Stimulated activated CD4-positive, alpha-beta T cell treated with anti-CD3 and anti-CD28 coated beads, Interleukin-15, amount 100 ng/mL, for 24 hours (primary cell): ENCODE measurements around the gene SLAMF7.

ENCODE experiments used
- DNase-seq: peaks from one replicate; pipeline ENCODE4 v3.0.0-alpha.2; 2020

SLAMF7 gene

DNA sequence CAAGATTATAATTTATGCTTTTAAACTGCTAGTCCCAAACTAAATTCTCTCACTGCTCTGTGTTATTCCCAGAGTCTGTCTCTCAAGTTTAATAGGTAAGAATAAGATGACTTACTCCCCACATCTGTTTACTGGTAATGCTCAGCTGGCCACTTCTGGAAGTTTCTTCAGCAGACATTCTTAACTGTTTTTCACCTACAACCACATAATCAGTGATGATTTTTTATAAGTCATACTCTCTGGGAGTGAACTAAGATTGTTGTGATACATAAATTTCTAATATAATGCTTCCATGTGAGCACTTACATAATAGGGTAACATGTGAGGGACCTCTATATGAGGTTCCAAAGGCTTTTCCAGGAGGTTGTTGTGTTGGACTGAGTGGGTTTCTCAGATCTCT, 8.7 kb downstream of the SLAMF7 start:
- no peak for DNase-seq

GRCh38 chr1:160748181-160748877, 9.3 kb downstream of the SLAMF7 start:
- DNase-seq = no peak

- DNase-seq = no peak
Measured at GRCh38 chr1:160748878-160749269, 9.8 kb downstream of the SLAMF7 start.

DNA sequence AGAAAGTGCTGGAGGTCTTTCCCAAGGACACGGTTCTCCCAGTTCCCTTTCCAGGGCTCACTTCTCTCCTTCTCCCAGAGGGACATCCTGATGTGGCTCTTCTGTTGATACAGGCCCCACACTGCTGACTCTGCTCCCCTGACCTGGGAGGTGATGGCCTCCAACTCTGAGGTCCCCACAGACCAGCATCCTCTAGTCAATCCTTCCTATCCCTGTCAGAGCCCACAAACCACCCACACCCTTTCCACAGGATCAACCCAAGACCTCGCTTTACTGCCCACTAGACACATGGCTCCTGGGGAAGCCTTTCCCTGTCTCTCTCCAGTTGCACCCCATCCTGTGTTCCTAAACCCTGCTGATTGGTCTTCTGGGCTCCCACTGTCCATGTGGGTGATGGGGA, 11.6 kb downstream of the SLAMF7 start:
- DNase-seq = no peak

GRCh38 chr1:160752406-160752805, 13.4 kb downstream of the SLAMF7 start:
- no peak for DNase-seq

DNA sequence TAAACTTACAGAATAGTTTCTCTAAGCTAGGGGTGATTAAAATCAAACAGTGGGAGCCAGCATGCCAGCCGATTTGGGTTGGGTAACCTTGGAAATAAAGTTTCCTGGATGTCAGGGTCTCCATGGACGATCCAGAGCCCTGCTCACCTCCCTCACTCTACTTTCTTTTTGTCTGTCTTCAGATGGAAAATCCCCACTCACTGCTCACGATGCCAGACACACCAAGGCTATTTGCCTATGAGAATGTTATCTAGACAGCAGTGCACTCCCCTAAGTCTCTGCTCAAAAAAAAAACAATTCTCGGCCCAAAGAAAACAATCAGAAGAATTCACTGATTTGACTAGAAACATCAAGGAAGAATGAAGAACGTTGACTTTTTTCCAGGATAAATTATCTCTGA, 13.9 kb downstream of the SLAMF7 start:
- DNase-seq = no peak

- DNase-seq = no peak
Measured at GRCh38 chr1:160753594-160753993, 14.5 kb downstream of the SLAMF7 start.

GRCh38 chr1:160755461-160755860, 16.4 kb downstream of the SLAMF7 start:
- DNase-seq = no peak

DNA sequence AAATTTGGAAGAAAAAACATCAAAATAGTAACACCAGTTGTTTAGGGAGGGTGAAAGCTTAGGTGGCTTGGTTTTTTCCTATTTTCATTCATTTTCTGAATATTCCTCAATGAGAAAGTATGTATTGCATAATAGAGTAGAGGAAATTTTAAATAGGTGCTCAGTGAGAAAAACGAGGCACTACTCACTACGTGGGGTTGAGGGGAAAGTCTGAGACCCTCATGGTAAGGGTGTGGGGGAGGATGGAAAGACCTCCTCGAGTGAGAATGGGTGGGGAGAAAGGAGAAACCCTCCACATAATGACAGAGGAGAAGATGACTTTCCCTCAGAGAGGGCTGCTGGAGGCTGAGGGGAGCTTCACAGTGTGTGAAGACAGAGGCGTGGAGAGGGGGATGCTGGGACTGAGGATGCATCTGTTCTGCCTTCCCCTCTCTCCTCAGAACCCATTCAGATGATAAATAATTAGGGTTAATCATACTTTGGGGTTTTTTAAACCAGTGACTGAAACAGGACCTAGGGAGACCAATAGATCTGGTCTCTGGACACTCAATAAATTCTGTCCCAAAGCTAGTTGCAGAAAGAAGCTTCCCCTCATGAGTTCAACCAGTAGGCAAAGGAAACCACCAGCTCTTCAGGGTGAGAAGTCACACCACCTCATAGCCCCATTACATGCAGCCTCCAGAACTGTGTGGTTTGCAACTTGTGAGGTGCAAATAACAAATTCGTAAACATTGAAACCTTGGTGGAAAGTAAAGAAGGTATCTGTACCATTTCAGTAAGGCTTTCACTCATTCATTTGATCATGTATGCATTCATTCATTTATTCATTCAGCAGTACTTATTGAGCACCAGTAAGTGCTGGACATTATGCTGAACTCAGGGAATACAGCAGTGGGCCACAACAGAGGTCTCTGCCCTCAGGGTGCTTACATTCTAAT, 17.1 kb downstream of the SLAMF7 start:
- DNase-seq = no peak

- no peak for DNase-seq
Measured at GRCh38 chr1:160756849-160757201, 17.8 kb downstream of the SLAMF7 start.

DNA sequence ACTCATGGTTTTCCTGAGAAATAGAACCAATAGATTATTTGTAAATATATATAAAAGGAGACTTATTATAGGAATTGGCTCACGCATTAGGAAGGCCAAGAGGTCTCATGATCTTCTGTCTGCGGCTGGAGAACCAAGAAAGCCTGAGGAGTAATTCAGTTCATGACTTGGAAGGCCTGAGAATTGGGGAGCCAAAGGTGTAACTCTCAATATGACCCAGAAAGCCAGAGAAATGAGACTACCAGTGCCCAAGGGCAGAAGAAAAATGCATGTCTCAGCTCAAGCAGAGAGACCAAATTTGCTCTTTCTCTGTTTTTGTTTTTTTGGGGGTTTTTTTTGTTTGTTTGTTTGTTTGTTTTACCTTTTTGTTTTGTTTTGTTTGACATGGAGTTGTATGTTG, 19.5 kb downstream of the SLAMF7 start:
- no peak for DNase-seq

GRCh38 chr1:160759740-160760139, 20.7 kb downstream of the SLAMF7 start:
- DNase-seq = no peak

- DNase-seq = no peak
Measured at GRCh38 chr1:160761046-160761445, 22.0 kb downstream of the SLAMF7 start.

DNA sequence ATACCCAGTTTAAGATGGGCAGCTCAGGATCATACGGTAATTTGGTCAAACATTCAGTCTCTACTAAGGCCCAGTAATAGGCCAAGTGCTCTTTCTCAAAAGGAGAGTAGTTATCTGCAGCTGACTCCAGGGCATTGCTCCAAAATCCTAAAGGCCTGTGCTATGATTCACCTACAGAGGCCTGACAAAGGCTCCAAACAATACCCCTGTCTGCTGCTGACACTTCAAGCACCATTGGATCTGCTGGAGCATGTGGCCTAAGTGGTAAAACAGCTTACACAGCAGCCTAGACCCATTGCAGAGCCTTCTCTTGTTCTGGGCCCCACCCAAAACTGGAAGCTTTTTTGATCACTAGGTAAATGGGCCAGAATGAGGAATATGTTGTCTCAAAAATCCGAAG, 22.8 kb downstream of the SLAMF7 start:
- no peak for DNase-seq

DNA sequence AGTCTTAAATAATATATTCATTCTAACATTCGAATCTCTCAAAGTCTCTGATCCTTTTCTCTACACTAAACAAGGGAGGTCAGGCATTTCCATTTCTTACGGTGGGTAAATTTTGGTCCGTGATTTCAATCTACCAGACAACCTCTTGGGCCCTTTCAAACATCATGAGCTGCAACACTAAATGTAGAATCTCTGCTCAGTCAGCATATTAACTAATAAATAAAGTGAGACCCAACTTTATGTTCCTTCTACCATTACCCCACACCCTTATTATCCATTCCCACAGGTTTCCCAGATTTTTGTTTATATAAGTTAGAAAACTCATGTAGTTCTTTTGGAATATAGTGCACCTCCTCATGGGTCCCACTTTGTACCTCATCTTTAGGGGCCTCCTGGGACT, 24.9 kb downstream of the SLAMF7 start:
- DNase-seq = no peak

DNA sequence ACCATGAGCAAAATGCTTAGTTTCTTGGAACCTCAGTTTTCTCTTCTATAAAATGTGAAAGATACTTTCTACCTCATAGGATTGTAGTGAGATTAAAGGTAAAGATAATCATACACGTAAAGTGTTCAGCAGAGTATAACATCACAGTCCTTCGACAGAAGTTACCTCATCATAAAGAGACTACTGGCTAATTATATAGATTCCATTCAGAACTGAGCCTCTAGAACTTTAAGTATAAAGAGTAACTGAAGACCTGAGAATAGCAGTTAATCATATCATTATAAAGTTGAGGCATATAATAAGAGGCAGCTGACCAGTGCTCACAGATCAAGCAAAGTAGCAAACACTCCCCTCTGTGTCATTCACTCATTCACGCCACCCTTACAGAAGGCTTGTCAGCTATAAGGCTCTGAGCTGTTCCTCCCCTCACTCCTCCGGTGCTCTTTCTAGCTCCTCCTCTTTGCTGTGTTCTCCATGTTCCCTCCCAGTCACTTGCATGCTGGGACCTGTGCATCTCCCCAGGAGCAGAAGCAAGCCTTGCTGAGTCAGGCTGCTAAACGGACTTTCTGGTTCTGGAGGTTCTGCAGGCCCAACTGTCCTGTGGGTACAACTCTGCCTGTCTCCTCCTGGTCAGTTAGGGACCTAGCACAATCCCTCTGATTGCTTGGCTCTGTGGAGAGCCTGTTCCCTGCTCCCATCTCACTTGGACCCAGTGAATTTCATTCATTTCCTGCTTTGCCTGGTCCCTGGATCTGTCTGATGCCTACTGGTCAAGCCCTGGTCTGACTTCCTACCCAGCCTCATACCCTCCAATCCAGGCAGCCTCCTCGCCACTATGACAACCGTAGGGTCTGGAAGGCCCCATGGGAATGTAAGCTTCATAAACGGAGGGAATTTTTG, 28.6 kb downstream of the SLAMF7 start:
- DNase-seq = peak; percentile 63

GRCh38 chr1:160768295-160768657, 29.2 kb downstream of the SLAMF7 start:
- peak; percentile 90 for DNase-seq

- DNase-seq = no peak
Measured at GRCh38 chr1:160772331-160772730, 33.3 kb downstream of the SLAMF7 start.

- no peak for DNase-seq
Measured at GRCh38 chr1:160773093-160773492, 34.0 kb downstream of the SLAMF7 start.

DNA sequence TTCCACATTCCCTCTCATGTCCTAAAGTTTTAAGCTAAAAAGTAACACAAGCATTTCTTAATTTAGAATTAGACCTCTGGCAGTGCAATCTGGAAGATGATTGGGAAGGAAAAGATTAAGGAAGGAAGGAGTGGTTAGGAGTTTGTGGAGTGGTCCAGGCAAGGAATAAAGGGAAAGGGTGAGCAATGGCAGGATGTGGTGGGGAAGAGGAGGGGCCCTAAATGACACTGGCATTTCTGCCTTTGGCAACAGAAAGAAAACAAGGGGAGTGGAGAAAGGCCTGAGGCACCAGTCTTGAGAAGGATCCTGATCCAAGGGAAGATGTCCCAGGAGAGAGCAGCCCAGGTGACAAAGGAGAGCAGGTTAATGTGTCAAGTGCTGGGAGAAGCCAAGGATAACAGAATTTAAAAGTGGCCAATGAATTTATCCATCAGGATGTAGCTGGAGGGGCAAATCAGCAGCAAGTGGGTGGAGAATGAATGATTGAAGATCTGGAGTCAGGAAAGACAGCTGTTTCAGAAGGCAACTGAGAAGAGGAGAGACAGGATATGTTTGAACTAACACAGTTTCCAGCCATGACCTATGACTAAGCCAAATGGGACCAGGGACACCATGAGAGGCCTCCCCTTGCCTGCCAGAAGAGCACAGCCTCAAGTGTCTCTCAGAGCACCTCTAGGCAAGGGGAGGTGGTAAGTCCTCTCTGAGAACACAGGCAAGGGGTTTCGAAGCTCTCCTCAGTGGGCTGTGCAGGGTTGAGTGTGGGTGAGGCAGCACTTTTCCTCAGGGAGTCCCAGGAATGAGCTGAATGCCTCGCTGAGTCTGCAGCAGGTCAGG, 36.1 kb downstream of the SLAMF7 start:
- DNase-seq = peak; percentile 34

GRCh38 chr1:160776178-160776577, 37.1 kb downstream of the SLAMF7 start:
- no peak for DNase-seq

GRCh38 chr1:160777486-160778089, 38.5 kb downstream of the SLAMF7 start:
- peak; percentile 59 for DNase-seq
